Fibroblast of villous mesenchyme (primary cell): Measurements from ENCODE around the gene ZNF30. TPM values are rescaled to one million over a fixed set of nuclear protein-coding genes. Genes with fewer than 3 reads are reported as not detected.

Source experiments
- total RNA-seq: library from RNA; depleted of rRNA; stranded (reverse); fragments of >200 nt; gene quantifications from 2 replicates; pipeline ENCODE4 v1.2.3, GENCODE V29; 2012

ZNF30 gene
- total RNA-seq, 1 donor: 3.9 TPM

Other genes starting within 250 kb of the ZNF30 start
- gene SCGB2B2, start 249.7 kb upstream of the ZNF30 start, total RNA-seq: under 0.01 TPM in 2 replicates
- gene ZNF302, start 249.2 kb upstream of the ZNF30 start, total RNA-seq: 13.2 and 15.1 TPM in 2 replicates
- 14.5 and 14.7 TPM in 2 replicates for gene ZNF181, start 192.7 kb upstream of the ZNF30 start, total RNA-seq
- 5.8 and 7.8 TPM in 2 replicates for gene ZNF599, start 153.7 kb upstream of the ZNF30 start, total RNA-seq
- 5.8 and 6.5 TPM in 2 replicates for gene ZNF792, start 37.3 kb downstream of the ZNF30 start, total RNA-seq
- 23.3 and 26.7 TPM in 2 replicates for gene GRAMD1A, start 73.4 kb downstream of the ZNF30 start, total RNA-seq
- 2.6 and 3.2 TPM in 2 replicates for gene SCN1B, start 103.6 kb downstream of the ZNF30 start, total RNA-seq
- not detected in 2 replicates for gene HPN, start 114.8 kb downstream of the ZNF30 start, total RNA-seq
- gene FXYD3, start 188.9 kb downstream of the ZNF30 start, total RNA-seq: not detected in 2 replicates
- gene LGI4, start 208.2 kb downstream of the ZNF30 start, total RNA-seq: not detected in 2 replicates
- gene FXYD1, start 211.9 kb downstream of the ZNF30 start, total RNA-seq: 0.32 TPM in 1 of 2 replicates, not detected in the other
- under 0.01 TPM in 1 of 2 replicates, not detected in the other for gene FXYD7, start 216.4 kb downstream of the ZNF30 start, total RNA-seq
- 20.3 and 24.5 TPM in 2 replicates for gene FXYD5, start 227.8 kb downstream of the ZNF30 start, total RNA-seq